Skin of body (tissue), 2 donors: ENCODE results near the gene AKT1. TPM values are rescaled to one million over a fixed set of nuclear protein-coding genes. Genes with fewer than 3 reads are reported as not detected.
A peak's percentile ranks its signal among the peaks of the same experiment; 100 is the strongest.

ENCODE experiments used
- DNase-seq: peaks from one replicate; lab custom pipeline; 2025; lab: John Stamatoyannopoulos, UW
- total RNA-seq: library from RNA; depleted of rRNA; stranded (reverse); fragments of >200 nt; gene quantifications from one replicate; pipeline ENCODE4 v1.2.3, GENCODE V29; 2014

The AKT1 gene
- total RNA-seq, 1 donor from 2014 or later = 62.3 TPM

DNA sequence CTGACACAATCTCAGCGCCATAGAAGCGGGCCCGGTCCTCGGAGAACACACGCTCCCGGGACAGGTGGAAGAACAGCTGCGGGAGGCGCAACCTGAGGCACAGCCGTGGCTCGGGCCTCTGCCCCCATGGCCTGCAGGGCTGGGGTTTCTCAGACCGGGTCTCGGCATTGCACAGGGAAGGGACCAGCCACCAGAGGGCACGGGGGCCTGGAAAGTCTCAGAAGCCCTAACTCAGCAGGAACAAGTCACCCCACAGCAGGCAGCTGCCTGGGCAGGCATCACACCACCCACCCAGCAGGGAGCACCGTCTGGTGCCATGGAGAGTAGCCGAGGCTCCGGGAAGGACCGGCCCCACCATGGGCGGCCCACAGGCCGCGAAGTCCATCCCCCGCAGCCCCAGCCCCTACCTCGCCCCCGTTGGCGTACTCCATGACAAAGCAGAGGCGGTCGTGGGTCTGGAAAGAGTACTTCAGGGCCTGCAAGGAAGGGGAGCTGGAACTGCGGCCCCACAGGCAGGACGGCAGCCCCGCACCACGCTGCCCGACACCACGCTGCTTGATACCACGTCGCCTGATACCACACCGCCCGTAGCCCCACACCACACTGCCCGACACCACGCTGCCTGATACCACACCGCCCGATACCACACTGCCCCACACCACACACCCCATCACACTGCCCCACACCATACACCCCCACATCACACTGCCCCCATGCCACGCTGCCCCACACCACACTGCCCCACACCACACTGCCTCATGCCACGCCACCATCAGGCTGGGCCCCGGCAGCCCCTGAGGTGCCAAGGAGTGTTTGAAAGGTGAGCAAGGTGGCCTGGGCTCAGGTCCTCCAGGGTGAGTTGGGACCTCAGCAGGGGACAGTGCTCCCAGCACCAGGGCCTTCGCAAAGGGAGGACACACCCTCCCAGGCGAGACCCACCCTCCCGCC lies 21.8 kb downstream of the AKT1 start:
- DNase-seq = no peak

DNA sequence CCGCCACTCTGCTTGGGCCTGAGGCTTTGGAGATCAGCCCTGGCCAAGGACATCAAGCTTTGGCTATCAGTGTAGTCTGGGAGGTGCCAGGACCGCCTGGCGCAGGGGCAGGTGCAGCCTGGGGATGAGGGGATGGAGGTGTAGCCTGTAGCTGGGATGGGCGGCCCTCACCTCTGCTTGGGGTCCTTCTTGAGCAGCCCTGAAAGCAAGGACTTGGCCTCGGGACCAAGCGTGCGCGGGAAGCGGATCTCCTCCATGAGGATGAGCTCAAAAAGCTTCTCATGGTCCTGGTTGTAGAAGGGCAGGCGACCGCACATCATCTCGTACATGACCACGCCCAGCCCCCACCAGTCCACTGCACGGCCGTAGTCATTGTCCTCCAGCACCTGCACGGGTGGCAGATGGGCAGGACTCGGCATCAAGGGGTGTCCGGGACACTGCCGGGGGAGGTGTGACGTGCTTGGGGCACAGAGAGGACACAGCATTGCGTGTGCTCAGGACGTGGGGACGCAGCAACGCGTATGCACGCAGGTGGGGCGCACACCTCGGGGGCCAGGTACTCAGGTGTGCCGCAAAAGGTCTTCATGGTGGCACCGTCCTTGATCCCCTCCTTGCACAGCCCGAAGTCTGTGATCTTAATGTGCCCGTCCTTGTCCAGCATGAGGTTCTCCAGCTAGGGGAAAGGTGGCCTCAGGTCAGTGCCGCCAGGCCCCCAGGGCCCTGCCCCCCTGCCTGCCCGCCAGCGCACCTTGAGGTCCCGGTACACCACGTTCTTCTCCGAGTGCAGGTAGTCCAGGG lies 22.6 kb downstream of the AKT1 start:
- no peak for DNase-seq

- DNase-seq = no peak
Observed at GRCh38 chr14:104771918-104772706, 23.4 kb downstream of the AKT1 start.

DNA sequence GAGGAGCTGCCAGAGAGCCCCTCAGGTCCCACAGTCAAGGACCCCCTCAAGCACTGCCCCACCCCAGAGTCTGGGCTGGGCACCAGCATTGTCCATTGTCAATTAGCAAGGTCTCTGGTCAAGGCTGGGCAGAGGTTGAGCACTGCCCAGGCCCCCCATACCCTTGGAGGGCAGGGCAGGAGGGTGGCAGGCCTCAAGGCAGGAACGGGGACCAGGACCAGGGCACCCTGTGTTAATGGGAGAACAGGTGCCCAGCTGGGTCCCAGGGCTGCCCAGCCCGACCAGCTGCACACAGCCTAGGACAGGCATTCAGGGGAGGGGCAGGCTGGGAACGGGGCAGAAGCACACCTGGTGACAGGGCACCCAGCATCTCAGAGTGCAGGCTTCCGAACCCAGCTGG lies 24.2 kb downstream of the AKT1 start:
- no peak for DNase-seq

- no peak for DNase-seq
Observed at GRCh38 chr14:104770851-104771272, 24.7 kb downstream of the AKT1 start.

DNA sequence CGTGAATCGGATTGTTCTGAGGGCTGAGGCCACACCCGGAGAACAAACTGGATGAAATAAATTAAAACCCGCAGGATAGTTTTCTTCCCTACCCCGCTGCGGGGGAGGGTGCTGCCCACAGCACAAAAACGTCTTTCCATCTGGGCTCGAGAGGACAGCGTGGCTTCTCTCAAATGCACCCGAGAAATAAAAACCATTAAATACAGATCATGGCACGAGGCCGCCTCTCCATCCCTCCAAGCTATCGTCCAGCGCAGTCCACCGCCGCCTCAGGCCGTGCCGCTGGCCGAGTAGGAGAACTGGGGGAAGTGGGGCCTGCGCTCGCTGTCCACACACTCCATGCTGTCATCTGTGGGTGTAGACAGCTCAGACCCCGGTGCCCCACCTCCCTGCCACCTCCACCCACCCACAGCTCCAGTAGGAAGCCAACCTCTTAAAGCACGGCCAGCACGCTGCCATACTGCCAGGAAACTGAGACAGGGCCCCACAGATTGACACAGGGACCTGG lies 25.4 kb downstream of the AKT1 start:
- DNase-seq = no peak

DNA sequence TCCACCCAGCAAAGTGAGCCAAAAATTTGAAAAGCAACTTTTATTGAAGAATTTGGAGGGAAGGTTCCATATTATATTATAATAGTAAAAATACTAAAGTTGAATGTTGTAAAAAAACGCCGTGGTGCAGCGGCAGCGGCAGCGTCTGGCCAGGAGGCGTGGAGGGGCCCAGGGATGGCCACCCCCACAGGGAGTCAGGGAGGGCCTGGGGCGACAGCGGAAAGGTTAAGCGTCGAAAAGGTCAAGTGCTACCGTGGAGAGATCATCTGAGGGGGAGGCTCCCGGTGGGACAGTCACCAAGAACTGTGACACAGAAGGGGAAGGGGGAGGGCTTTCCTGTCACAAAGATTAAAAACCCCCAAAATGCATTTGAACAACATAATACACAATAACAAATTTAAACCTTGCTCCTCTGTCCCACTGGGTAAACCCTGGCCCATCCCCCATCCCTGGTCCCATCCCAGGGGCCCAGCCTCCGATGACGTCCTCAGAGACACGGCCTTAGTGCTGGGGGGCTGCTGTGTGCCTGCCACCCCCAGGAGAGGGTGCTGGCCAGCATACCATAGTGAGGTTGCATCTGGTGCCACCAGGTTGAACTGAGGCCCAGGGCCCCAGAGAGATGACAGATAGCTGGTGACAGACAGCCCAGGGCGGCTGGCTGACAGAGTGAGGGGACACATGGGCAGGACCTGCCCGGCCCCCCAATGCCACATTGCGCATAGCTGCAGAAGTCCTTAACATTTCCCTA lies 26.1 kb downstream of the AKT1 start:
- DNase-seq = no peak

DNA sequence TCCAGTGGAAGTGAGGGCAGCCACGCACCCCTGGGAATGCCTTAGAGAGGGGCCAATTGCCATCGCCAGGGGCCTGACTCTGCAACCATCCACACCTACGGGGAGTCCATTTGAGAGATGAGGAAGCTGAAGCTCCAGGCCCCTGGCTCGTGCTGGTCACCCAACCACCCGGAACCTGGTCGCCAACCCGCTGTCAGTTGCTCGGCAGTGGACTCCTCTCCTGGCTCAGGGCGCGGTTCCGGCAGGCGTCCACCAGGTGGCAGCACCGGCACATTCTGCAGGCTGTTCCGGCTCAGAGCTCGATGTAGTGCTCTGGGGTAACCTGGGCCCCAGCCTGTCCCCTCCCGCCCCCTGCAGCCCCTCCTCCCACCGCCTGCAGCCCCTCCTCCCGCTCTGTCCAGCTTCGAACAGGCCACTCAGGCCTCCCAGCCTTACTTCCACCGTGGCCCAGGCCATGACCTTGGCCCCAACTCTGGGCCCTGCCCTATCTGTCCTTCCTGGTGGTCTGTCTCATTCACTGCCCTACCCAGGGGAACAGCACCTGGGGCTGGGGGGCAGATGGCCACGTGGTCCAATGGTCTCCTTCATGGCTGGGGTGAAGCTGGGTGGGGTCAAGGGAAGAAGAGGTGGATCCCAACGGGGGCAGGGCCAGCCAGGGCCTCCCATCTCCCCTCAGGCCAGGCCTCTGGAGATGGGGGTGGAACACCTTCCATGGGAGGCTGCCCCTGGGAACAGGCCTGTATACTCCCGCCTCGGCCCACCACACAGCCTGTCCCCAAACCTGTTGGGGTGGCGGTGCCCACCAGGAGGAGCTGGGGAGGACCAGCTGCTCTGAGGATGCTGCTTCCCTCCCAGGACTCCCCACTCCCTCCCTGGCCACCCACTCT lies 26.9 kb downstream of the AKT1 start:
- peak; percentile 54 for DNase-seq

- no peak for DNase-seq
Observed at GRCh38 chr14:104767634-104767918, 28.0 kb downstream of the AKT1 start.

GRCh38 chr14:104766863-104767633 lies 28.5 kb downstream of the AKT1 start:
- no peak for DNase-seq

DNA sequence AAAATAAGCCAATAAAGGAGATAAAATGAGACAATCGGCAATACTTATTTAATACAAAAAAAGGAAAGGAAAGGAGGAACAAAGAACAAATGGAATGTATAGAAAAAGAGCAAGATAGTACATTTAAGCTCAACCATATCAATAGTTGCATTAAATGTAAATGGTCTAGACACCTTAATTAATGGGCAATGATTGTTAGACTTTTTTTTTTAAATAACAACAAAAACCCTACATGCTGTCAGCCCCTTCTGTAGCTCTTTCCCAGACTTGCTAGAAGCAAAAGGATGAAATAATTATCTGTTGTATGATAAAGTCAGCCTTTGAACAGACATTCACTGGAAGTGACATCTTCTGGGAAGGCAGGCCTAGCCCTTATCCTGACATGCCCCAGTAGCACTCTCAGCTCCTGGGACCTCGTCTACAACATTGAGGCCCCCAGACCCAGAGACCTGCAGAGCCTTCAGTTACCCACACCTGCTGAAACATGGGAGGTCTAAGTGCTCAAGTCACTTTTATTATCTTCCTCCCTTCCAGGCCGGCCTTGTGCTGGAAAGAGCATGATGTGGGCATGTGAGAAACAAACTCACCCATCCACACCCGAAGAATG lies 29.2 kb downstream of the AKT1 start:
- DNase-seq = no peak

DNA sequence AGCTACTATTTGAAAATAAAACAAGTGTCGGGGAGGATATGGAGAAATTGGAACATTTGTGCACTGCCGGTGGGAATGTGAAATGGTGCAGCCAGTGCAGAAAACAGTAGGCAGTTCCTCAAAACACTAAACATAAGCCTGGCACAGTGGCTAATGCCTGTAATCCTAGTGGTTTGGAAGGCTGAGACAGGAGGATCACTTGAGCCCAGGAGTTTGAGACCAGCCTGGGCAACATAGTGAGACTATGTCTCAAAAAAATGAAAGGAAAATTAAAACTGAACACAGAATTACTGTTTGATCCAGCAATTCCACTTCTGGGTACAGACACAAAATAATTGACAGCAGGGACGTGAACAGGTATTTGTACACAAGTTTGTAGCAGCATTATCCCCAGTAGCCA lies 30.0 kb downstream of the AKT1 start:
- DNase-seq = no peak

- DNase-seq = no peak
Observed at GRCh38 chr14:104758981-104759969, 36.3 kb downstream of the AKT1 start.

GRCh38 chr14:104757681-104758392 lies 37.7 kb downstream of the AKT1 start:
- no peak for DNase-seq

GRCh38 chr14:104757238-104757585 lies 38.3 kb downstream of the AKT1 start:
- DNase-seq = no peak

DNA sequence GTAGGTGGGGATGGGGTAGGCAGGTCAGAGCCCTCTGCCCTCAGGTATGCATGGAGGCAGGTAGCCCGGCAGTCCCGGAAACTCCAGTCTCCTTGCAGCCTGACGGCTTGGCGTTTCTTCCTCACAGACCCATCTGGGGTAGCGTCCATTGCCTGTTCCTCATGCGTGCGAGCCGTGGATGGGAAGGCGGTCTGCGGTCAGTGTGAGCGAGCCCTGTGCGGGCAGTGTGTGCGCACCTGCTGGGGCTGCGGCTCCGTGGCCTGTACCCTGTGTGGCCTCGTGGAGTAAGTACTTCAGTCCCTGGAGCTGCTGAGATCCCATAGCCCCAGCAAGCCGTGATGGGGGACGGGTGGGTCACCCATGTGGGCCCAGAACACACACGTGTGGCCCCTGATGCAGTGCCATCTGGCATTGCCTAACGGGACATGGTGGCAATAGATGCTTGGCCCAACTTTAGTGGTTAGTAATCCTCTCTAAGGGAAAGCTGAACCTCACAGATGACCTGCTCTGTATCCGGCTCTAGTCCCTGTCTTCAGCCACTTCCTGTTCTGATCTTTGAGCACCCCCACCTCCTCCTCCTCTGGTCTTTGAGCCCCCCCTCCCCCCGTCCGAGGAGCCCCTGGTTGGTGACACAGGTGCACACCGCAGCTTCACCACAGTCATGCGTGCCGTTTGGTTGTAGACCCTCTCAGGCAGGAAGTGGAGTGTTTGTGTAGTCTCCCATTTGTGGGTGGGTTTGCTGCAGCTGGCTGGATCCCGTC lies 38.9 kb downstream of the AKT1 start:
- no peak for DNase-seq
